Kidney epithelial cell (primary cell): Measurements from ENCODE around the gene SP100. TPM values are rescaled to one million over a fixed set of nuclear protein-coding genes. Genes with fewer than 3 reads are reported as not detected.
A peak's percentile ranks its signal among the peaks of the same experiment; 100 is the strongest.

Source experiments
- DNase-seq: peaks from one replicate; pipeline ENCODE4 v3.0.0-alpha.2; 2010; ENCODE audit warnings: low read depth
- H3K27me3 ChIP-seq: 2 replicates; pipeline ENCODE4 v1.6.0; 2011; ENCODE audit warnings: low read length; ENCODE audit not compliant: control insufficient read depth, insufficient read depth
- H3K36me3 ChIP-seq: 2 replicates; pipeline ENCODE4 v1.5.1; 2011; ENCODE audit warnings: low read length; ENCODE audit not compliant: control insufficient read depth, insufficient read depth
- H3K4me3 ChIP-seq: 2 replicates; pipeline ENCODE4 v1.5.1; 2011; ENCODE audit warnings: low read depth, mild to moderate bottlenecking, control low read depth, low read length
- CTCF ChIP-seq: IDR thresholded peaks from 2 replicates; pipeline ENCODE4 v1.5.1; 2011; ENCODE audit warnings: mild to moderate bottlenecking, moderate library complexity, low read length, control low read depth, inconsistent platforms; ENCODE audit not compliant: insufficient read depth, poor library complexity, severe bottlenecking
- total RNA-seq: library from RNA; depleted of rRNA; stranded (reverse); fragments of >200 nt; gene quantifications from 2 replicates; pipeline ENCODE4 v1.2.3, GENCODE V29; 2015

Gene SP100
- total RNA-seq, 1 donor from 2014 or later: 48.0 TPM

GRCh38 chr2:230541934-230542380 lies 126.0 kb downstream of the SP100 start:
- no peaks in the 10 kb centered on the region for H3K36me3 ChIP-seq
- no peak for TF ChIP-seq CTCF
- no peaks in the 10 kb centered on the region for H3K27me3 ChIP-seq
- no peak overlapping the region for H3K4me3 ChIP-seq
- DNase-seq: no peak

- no peak for DNase-seq
- no peaks in the 10 kb centered on the region for H3K36me3 ChIP-seq
Observed at GRCh38 chr2:230542751-230543150, 126.8 kb downstream of the SP100 start.

GRCh38 chr2:230552181-230552580 lies 136.2 kb downstream of the SP100 start:
- no peak overlapping the region for H3K4me3 ChIP-seq
- TF ChIP-seq CTCF: no peak
- no peaks in the 10 kb centered on the region for H3K27me3 ChIP-seq
- DNase-seq: peak; percentile 2
- H3K36me3 ChIP-seq: no peaks in the 10 kb centered on the region

More at GRCh38 chr2:230542751-230543150, 126.8 kb downstream of the SP100 start:
- no peak overlapping the region for H3K4me3 ChIP-seq
- H3K27me3 ChIP-seq: no peaks in the 10 kb centered on the region
- no peak for TF ChIP-seq CTCF

- Histone ChIP-seq H3K36me3 (no peaks in the 10 kb centered on the region), H3K27me3 (no peaks in the 10 kb centered on the region), H3K4me3 (no peak overlapping the region)
- no peak for DNase-seq
- TF ChIP-seq CTCF: no peak
Observed at GRCh38 chr2:230557065-230557464, 141.1 kb downstream of the SP100 start.

- DNase-seq: peak; percentile 12
- Histone ChIP-seq H3K36me3 (no peaks in the 10 kb centered on the region), H3K27me3 (no peaks in the 10 kb centered on the region), H3K4me3 (no peak overlapping the region)
- TF ChIP-seq CTCF: no peak
Observed at GRCh38 chr2:230564805-230565779, 149.1 kb downstream of the SP100 start.

- no peaks in the 10 kb centered on the region for H3K36me3 ChIP-seq
- no peak for DNase-seq
- H3K27me3 ChIP-seq: no peaks in the 10 kb centered on the region
- H3K4me3 ChIP-seq: no peak overlapping the region
- no peak for TF ChIP-seq CTCF
Observed at GRCh38 chr2:230569298-230569697, 153.3 kb downstream of the SP100 start.
